ENCODE measurements around the gene CDK5RAP3. TPM values are rescaled to one million over a fixed set of nuclear protein-coding genes. Genes with fewer than 3 reads are reported as not detected.

CDK5RAP3 gene
- total and polyA plus RNA-seq, 2 of the 13 experiments (the other 11 are each of a cell fraction or from before 2014, with no cell fraction given), result 128 to 154 TPM

DNA sequence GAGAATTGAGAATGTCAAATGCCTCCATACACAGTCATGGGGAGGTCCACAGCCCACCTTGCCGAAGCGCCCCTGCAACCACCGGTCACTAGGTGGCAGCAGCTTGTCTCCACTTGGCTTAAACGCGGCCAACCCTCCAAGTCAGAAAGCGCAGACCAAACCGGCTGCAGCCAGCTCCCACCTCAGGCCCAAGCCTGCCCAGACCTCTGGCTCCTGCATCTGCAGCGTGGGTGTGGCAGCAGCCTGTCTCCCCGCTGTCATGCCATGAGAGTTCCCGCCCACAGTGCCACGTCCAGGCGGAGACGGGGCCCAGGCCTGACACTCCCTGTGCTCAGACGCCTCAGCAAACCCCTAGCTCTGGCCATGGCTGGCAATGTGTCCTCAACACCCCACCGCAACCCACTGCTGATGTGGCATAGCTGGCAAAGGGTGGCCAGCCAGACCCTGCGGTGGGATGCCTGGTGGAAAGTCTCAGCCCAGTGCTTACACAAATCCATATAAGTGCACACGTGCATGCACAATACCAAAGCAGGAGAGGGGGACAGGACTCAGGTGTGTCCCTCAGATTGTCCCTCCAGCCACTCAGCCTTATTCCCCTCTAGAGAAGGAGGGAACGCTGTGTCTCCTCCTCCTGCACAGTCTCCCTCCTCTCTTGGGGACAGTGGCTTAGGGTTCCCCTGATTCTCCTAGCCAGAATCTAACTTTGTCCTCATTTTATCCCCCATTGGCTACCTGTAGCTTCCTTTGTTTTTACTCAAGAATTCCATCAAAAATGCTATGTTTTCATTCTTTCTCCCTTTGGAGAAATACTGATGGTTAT lies 55.8 kb downstream of the CDK5RAP3 start (continued):
- TF ChIP-seq ZBTB34 (CRISPR knock-in tag; IDR thresholded peaks at IDR 0.05) (no peak), HMGA1 (CRISPR knock-in tag; conservative IDR thresholded peaks at IDR 0.05) (no peak), ZBTB4 (CRISPR knock-in tag; IDR thresholded peaks at IDR 0.05; ENCODE audit: borderline replicate concordance) (no peak), NR3C1 (CRISPR knock-in tag; IDR thresholded peaks at IDR 0.05) (no peak), KDM1A (CRISPR knock-in tag; IDR thresholded peaks at IDR 0.05) (no peak), ZNF296 (CRISPR knock-in tag; conservative IDR thresholded peaks at IDR 0.05) (no peak), ZBTB43 (CRISPR knock-in tag; conservative IDR thresholded peaks at IDR 0.05) (no peak), ZBTB7B (CRISPR knock-in tag; IDR thresholded peaks at IDR 0.05) (peak; percentile 95), ZNF10 (CRISPR knock-in tag; IDR thresholded peaks at IDR 0.05; ENCODE audit: borderline replicate concordance, low read depth) (no peak), ZNF839 (CRISPR knock-in tag; IDR thresholded peaks at IDR 0.05; ENCODE audit: borderline replicate concordance) (no peak; the same call in 1 of the 2 replicates), ZNF256 (CRISPR knock-in tag; conservative IDR thresholded peaks at IDR 0.05) (no peak), HNRNPLL (IDR thresholded peaks at IDR 0.05; ENCODE audit: low read depth, low read length, poor library complexity, severe bottlenecking) (peak; percentile 72), YEATS2 (CRISPR knock-in tag; IDR thresholded peaks at IDR 0.05; ENCODE audit: borderline replicate concordance) (0 out of 2 replicates have a peak, but pooled peaks have one; percentile 31), ZSCAN9 (CRISPR knock-in tag; IDR thresholded peaks at IDR 0.05; ENCODE audit: borderline replicate concordance) (no peak), KLF15 (CRISPR knock-in tag; IDR thresholded peaks at IDR 0.05; ENCODE audit: borderline replicate concordance) (no peak), ZNF317 (CRISPR knock-in tag; IDR thresholded peaks at IDR 0.05) (0 out of 2 replicates have a peak, but pooled peaks have one; percentile 21), KLF11 (CRISPR knock-in tag; IDR thresholded peaks at IDR 0.05) (peak; percentile 71; the same call in 1 of the 2 replicates), ETV6 (CRISPR knock-in tag; conservative IDR thresholded peaks at IDR 0.05) (no peak)
- TF ChIP-seq, protein P1, sequence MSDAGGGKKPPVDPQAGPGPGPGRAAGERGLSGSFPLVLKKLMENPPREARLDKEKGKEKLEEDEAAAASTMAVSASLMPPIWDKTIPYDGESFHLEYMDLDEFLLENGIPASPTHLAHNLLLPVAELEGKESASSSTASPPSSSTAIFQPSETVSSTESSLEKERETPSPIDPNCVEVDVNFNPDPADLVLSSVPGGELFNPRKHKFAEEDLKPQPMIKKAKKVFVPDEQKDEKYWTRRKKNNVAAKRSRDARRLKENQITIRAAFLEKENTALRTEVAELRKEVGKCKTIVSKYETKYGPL (CRISPR knock-in tag; IDR thresholded peaks at IDR 0.05), result no peak
- TF ChIP-seq, protein P2, sequence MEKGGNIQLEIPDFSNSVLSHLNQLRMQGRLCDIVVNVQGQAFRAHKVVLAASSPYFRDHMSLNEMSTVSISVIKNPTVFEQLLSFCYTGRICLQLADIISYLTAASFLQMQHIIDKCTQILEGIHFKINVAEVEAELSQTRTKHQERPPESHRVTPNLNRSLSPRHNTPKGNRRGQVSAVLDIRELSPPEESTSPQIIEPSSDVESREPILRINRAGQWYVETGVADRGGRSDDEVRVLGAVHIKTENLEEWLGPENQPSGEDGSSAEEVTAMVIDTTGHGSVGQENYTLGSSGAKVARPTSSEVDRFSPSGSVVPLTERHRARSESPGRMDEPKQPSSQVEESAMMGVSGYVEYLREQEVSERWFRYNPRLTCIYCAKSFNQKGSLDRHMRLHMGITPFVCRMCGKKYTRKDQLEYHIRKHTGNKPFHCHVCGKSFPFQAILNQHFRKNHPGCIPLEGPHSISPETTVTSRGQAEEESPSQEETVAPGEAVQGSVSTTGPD (CRISPR knock-in tag; IDR thresholded peaks at IDR 0.05), result no peak
